GM12875 (cell line): Measurements from ENCODE around the gene TULP3.
A peak's percentile ranks its signal among the peaks of the same experiment; 100 is the strongest.

Experiments
- H3K4me3 ChIP-seq: one replicate; pipeline ENCODE4 v1.5.1; 2011; ENCODE audit warnings: low read depth, low read length, control low read depth
- TF ChIP-seq, protein P1 (sequence below): IDR thresholded peaks from 2 replicates; pipeline ENCODE4 v1.5.1; 2011; ENCODE audit warnings: low read depth, mild to moderate bottlenecking, control low read depth, inconsistent platforms, low read length, moderate library complexity, borderline replicate concordance; ENCODE audit not compliant: insufficient read depth

TULP3 gene

DNA sequence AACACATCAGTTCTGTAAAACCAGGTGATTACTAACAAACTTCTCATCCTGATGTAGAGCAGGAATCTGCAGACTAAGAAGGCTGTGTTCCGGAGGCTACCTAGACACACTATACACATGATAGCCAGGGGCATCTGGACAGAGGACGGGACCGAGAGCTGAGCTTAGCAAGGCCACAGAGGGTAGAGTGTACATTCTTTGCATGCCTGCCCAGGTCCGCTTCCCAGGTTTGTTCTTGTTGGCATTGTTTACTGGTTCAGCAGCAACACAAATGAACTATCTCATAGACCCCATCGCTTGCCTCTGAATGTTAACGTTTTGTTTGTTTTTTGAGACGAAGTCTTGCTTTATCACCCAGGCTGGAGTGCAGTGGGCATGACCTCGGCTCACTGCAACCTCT, 50.8 kb downstream of the TULP3 start:
- no peak overlapping the region for H3K4me3 ChIP-seq
- TF ChIP-seq, protein P1, sequence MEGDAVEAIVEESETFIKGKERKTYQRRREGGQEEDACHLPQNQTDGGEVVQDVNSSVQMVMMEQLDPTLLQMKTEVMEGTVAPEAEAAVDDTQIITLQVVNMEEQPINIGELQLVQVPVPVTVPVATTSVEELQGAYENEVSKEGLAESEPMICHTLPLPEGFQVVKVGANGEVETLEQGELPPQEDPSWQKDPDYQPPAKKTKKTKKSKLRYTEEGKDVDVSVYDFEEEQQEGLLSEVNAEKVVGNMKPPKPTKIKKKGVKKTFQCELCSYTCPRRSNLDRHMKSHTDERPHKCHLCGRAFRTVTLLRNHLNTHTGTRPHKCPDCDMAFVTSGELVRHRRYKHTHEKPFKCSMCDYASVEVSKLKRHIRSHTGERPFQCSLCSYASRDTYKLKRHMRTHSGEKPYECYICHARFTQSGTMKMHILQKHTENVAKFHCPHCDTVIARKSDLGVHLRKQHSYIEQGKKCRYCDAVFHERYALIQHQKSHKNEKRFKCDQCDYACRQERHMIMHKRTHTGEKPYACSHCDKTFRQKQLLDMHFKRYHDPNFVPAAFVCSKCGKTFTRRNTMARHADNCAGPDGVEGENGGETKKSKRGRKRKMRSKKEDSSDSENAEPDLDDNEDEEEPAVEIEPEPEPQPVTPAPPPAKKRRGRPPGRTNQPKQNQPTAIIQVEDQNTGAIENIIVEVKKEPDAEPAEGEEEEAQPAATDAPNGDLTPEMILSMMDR, result no peak

DNA sequence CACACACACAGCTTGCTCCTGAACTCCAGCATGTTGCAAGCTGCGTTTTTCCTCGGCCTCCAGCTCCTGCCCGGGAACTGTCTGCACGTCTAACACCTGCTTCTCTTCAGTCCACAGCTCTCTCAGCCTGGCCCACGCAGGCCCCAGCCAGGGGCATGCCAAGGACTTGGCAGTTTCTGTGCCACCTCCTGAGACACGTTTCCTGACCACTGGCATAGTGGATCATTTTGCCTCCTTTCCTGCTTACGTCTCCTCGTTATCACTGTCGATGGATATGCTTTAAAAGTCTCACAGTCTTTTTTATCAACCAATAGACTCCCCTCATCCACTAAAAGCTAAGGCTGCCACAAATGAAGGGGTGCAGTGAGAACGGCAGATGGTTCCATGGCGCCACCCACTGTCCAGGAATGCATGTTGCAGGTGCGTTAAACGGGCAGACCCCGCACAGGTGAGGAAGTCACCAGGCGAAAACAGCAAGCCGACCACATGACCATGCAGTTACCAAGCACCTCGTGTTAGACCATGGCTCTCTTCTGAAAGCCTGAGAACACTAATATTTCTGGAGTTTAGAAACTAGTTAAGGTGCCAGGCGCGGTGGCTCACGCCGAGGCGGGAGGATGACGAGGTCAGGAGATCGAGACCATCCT, 53.8 kb downstream of the TULP3 start:
- H3K4me3 ChIP-seq, result no peak overlapping the region
- TF ChIP-seq, protein P1, result peak; percentile 73

DNA sequence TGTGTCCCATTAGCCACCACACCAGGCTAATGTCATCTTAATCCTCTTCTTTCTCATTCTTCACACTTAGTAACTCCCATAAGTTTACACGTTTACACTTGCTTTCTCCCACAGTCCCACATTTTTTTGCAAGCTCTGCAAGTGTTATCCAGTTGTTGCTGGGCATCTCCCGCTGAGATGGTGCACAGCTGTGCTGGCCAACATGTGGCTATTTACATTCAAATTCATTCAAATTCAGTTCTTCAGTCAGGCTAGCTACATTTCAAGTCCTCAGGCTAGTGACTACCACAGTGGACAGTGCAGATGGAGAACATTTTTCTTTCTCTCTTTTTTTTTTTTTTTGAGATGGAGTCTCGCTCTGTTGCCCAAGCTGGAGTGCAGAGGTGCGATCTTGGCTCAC, 58.7 kb downstream of the TULP3 start:
- H3K4me3 ChIP-seq, result no peak overlapping the region
- TF ChIP-seq, protein P1, result no peak

DNA sequence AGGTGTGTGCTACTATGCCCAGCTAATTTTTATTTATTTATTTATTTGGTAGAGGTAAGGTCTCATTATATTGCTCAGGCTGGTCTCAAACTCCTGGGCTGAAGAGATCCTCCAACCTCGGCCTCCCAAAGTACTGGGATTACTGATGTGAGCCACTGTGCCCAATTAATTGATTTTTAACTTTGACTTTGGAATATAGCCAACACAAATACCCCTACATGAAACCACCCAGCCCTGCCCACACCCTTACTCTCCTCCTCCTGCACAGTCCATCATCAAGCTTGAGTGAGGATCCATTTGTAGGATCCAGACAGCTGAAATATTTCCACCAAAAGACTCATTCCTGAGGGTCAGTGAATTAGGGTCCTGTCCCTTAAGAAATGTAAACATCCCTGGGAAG, 65.2 kb downstream of the TULP3 start:
- TF ChIP-seq, protein P1, result no peak
- H3K4me3 ChIP-seq, result no peak overlapping the region

DNA sequence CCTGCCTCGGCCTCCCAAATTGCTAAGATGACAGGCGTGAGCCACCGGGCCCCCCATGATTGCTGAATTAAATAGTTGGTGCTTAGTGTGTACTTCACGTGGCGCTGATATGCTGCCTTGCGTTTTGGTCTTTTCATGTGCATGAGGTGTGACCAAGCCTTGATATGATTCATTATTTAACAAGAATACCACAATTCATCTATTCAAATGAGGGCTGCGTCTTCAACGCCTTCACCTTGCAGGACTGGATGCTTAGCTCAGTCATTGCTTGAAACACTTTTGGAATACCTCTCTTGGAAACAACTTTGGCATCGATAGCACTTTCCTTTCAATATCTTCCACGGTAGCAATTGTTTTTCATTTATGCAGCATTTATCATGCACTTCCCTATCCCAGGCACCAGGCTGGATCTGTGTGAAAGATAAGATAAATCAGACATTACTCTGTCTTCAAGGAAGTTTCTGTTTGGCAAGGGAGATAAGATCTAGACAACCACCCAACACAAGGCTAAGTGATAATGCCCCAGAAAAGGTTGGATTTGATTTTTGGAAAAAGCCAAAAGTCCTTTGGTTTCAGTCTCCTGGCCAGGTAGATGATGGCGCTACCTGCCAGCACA, 67.2 kb downstream of the TULP3 start:
- H3K4me3 ChIP-seq, result no peak overlapping the region
- TF ChIP-seq, protein P1, result no peak

DNA sequence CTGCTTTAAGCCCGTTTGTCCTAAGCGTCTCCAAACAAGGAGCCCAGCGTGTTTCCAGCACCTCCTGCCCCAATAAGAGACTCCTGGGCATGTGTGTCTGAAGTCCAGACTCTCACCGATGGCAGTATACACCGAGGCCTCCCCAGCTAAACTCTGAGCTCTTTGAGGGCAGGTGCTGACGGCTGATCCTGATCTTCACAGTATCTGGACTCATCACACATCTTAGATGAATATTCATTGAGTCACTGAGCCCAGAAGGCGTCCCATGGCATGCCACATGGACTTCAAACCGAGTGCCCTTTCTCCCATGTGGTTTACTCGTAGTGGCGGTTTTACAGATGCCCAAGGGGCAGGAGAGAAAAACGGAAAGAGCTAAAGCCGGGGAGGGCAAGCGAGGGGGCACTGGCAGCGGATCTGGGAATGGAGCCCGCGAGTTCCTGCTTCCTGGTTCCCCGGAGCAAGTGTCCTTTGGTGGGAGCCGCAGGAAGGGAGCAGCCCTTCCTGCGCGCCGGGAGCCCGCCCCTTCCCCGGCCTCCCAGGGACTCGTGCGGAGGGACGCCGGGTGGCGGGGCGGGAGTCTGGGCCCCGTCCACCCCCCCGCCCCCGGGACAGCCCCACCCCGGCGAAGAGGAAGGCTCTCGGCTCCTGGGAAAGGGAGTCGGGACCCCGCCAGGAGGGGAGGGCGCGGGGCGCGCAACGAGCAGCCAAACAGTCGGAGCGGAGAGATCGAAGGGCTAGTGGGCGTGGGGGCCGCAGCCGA, 67.9 kb downstream of the TULP3 start:
- peak overlapping the region; percentile 47 for H3K4me3 ChIP-seq
- TF ChIP-seq, protein P1, result no peak

DNA sequence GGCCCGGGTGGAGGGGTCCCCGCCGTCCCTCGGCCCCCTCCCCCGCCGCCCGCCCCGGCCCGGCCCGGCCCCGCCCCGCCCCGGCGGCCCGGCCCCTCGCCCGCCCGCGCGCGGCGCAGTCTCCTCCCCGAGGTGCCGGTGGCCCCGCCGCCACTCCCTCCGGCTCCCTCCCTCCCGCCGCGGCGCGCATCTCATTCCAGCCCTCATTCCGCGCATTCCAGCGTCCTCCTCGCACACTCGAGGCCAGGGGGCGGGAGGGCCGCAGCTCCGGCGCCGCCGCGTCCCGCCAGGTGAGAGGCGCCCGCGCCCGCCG, 68.5 kb downstream of the TULP3 start, which contains the start of gene TEAD4:
Gene TEAD4 (plus strand): TSS at position 206 of the 313 bp plus-strand sequence.
- TF ChIP-seq, protein P1, result no peak
- H3K4me3 ChIP-seq, result peak within 1 kb of the TSS; percentile 50
